ENCODE results near the gene PEX12.
"Not testable (repeated sequence)": the region's sequence is repeated elsewhere in the genome, so short reads cannot be mapped to it uniquely, and the experiment has no call there.

PEX12 gene

GRCh38 chr17:35534576-35535093, 43.7 kb downstream of the PEX12 start:
- DNase-seq, result no peak

GRCh38 chr17:35531160-35531559, 47.2 kb downstream of the PEX12 start:
- no peak for DNase-seq

DNA sequence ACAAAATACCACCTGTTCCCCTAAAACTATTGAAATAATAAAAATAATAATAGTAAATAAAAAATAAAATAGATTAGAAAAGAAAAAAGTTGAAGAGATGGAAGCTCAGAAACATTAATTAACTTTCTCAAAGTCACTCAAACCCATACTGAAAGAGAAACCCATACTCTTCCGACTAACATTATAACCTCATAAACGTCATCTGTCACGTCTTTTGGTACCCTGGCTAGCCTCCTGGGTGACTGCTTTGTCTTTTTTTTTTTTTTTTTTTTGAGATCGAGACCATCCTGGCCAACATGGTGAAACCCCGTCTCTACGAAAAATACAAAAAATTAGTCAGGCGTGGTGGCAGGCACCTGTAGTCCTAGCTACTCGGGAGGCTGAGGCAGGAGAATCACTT, 48.5 kb downstream of the PEX12 start:
- DNase-seq, result no peak

DNA sequence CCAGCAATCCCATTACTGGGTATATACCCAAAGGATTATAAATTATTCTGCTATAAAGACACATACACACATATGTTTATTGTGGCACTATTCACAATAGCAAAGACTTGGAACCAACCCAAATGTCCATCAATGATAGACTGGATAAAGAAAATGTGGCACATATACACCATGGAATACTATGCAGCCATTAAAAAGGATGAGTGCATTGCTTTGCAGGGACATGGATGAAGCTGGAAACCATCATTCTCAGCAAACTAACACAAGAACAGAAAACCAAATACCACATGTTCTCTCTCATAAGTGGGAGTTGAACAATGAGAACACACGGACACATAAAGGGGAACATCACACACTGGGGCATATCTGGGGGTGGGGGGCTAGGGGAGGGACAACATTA, 49.0 kb downstream of the PEX12 start:
- not testable (repeated sequence) for DNase-seq
